ENCODE measurements around the gene SOX5.

Gene SOX5

GRCh38 chr12:23585156-23585781 is 364.2 kb downstream of the SOX5 start:
- DNase-seq, result peak in 1 of 2 experiments; percentile 9

- no peak for DNase-seq
Measured at GRCh38 chr12:23581913-23582312, 367.6 kb downstream of the SOX5 start.

DNA sequence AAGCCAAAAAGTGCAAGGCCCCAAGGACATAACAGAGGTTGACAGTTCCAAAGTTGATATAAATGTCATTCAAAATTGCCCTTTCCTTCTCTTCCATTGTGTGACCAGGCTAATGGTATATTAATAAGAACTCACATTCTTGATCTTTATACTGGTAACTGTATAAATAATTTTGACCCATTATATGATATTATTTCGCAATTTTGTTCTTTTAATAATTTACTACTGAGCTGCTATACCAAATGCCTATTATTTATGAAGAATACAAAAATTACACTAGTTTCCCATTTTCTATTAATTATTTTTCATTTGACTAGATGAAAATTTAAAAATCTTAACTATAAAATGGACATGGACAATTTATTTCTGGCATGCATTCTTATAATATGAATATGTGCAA is 370.2 kb downstream of the SOX5 start:
- no peak for DNase-seq

DNA sequence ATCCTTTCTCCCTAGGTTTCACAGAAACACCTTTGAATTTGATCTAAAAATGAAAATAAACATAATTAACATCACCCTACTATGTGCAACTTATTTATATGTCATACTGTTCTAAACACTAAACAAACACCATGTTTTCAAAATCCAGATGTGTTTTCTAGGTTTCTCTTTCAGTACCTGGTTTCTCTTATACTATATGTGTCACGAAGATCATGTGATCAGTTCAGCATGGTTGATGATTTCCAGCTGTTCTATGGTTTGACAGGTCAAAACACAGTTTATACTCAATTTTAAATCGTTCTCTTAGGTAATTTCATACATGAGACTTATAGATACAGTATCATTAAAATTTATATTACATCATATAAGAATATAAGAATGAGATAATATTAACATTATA is 373.1 kb downstream of the SOX5 start:
- no peak for DNase-seq

DNA sequence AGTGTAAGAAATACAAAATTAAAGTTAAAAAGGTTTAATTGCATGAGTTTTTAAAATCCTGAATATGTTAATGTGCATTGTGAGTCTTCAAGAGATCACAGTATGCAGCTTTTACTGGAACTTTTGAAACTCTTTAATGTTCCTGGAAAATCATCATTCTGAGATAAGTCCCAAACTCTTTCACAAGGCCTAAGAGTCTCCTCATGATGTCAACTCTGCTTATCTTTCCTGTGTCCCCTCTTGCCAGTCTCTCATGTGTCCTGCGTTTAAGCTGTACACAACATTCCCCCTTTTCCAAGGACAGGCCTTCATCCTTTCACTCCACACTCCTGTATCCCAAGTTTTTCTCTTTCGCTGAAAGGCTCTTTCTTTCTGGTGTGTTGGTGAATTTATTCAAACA is 380.1 kb downstream of the SOX5 start:
- no peak for DNase-seq

DNA sequence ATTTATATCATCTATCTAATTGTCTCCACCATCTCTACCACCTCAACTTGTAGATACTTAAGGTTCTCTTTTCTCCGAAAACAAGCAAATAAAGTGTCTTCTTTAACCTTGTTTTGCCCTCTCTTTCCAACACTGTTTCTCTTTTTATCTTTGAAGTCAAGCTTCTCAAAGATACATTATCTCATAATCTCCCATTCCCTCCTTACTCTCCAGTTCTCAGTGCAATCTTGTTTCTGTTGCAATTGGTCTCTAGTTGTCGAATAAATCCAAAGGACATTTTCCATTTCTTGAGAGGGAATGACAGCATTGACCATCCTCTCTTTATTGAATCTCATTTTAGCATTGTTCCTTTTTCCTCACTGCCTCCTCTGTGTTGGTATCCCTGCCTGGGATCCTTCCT is 383.3 kb downstream of the SOX5 start:
- DNase-seq, result no peak

GRCh38 chr12:23564451-23565152 is 384.9 kb downstream of the SOX5 start:
- no peak for DNase-seq

DNA sequence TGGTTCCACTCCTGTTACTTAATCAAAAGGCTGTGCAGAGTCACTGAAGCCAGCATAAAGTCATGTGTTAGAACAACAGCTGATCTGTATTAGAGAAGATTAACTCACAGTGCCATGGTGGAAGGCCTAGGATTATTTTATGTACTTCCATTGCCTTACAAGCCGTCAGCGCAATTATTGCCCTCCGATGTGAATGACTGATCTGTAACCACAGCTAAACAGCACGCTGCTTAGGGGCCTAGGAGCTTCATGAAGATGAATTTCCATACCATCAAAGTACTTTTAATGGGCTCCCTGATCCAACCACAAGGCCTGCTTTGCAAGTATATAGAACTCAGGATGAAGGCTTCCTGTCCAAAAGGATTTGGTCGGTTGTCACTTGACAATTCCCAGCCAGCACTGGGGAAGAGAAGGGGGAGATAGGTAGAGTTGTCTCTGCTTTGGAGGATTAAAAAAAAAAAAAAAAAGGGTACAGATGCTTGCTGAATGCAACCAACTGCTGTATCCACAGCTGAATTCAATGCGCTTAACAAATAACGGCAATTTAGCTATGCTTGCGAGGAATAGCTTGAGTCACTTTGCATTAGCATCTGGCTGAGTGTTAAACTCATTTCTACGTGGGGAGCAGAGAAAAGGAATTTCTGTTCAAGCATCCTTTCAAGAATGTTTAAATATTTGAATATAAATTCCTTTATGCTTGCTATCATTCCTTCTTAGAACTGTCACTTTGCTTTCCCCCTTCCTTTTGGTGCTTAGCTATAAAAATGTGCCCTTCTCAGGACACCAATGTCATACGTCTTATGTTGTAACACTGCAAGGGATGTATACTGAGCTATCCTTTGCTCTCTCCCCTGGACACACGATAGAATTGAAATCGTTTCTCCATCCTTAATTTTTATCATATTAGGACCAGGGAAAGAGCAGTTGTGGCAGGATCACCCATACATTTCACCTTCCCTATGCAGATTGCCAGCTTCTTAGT is 387.8 kb downstream of the SOX5 start:
- no peak for DNase-seq

DNA sequence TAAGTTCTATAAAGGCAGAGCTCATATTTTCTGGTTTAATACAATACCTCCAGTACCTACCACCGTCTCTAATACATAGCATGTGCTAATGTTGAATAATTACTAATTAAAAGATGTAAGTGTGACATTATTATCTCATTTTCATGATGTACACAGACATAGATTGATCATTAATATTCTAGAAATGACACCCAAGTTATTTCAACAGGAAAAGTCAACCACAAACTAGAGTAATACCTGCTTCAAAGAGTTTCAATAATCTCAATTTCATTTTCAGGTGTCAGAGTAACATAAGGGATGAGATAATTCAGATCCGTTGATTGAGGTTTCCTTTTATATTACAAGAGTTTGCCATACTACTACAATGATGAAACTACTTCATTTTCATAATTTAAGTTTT is 388.9 kb downstream of the SOX5 start:
- DNase-seq, result no peak

DNA sequence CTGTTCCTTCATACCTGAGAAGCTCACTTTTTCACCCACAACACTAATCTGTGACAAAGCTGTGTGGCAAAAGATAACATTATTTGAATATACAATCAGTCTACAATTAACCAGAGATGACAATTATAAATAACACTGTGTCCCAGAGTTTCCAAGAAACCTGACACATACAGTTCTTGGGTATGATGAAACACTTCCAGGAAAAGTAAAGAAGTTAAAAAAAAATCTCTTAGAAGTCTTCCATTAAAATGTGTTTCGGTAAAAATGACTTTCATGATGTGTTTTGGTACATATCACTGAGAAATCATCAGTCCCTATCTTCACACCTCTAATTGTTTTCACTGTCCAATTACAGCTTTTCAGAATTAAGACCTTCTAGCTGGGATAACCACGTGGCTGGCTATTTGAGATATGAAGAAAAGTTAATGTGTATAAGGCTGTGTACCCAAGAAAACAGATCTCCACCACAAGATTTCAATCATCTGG is 390.2 kb downstream of the SOX5 start:
- no peak for DNase-seq

DNA sequence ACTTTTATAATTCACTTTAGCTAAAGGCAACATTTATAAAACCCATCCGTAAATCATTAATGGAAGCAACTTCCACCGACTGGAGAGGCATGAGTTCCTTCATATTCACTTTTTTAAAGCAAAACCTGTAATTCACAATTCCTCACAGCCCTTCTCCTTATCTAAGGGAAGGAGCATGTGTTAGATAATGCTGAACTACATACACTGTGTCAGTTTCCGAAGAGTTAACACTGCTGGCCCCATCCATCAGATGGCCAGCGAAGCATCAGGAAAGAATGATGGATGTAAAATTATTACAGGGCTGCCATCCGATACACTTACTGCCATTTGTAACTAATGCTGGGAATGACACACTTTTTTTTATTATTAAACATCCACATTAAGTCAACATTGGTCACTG is 392.8 kb downstream of the SOX5 start:
- no peak for DNase-seq

- no peak for DNase-seq
Measured at GRCh38 chr12:23555825-23556207, 393.7 kb downstream of the SOX5 start.

- no peak for DNase-seq
Measured at GRCh38 chr12:23555180-23555824, 394.2 kb downstream of the SOX5 start.

- DNase-seq, result no peak
Measured at GRCh38 chr12:23552417-23552816, 397.1 kb downstream of the SOX5 start.

- no peak for DNase-seq
Measured at GRCh38 chr12:23550753-23551152, 398.7 kb downstream of the SOX5 start.

DNA sequence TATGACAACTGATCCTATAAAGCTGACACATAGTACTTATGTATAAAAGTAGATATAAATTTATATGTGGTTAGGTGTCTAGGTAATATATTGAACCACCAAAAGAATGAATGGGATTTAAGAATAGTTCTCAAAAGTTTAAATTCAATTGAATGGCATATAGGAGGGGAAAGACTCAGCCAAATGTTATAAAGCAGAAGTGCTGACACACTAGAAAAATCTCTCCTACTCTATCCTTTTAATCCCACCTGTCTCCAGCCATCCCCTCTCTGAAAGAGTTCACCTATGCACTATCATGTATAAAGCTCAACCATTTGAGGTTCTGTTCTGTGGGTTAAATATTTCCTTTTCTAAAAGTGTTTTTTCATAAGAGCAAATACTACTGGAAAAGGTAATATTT is 400.7 kb downstream of the SOX5 start:
- DNase-seq, result no peak

DNA sequence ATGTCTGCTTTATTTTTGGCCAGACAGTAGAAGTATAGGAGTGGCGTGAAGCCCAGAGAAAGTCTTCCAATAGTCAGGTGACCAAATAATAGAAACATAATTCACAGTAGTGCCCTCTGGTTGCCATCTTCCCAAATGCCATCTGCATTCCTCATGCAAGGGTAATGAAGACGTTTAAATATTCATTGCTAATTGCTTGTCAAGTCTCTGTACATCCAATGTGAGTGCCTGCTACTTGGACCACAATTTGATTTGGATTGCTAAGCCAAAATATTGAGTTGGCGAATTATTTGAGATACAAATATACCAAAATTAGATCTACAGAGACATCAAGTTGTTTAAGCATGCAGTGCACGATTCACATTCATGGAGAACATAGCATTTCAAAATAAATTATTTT is 402.7 kb downstream of the SOX5 start:
- no peak for DNase-seq

DNA sequence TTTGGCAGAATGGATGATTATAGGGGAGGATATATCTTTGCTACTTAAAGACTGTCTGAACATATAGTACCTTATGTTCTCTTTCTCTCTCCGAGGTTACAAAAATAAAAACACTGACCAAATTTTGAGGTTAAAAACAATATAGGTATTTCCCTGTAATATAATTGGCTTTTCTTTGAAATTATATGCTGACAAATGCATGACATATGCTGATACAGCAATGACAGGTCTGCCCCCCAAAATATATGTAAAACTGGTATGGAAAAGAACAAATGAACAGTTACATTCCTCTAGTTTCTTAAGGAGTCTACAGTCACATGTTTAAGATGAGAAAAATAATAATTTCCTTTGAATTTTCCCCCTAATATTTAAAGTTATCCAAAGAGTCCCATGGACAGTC is 405.7 kb downstream of the SOX5 start:
- no peak for DNase-seq

- no peak for DNase-seq
Measured at GRCh38 chr12:23542187-23542586, 407.3 kb downstream of the SOX5 start.

- no peak for DNase-seq
Measured at GRCh38 chr12:23540572-23540971, 408.9 kb downstream of the SOX5 start.

- no peak for DNase-seq
Measured at GRCh38 chr12:23536293-23536692, 413.2 kb downstream of the SOX5 start.

- no peak for DNase-seq
Measured at GRCh38 chr12:23535441-23535840, 414.0 kb downstream of the SOX5 start.

DNA sequence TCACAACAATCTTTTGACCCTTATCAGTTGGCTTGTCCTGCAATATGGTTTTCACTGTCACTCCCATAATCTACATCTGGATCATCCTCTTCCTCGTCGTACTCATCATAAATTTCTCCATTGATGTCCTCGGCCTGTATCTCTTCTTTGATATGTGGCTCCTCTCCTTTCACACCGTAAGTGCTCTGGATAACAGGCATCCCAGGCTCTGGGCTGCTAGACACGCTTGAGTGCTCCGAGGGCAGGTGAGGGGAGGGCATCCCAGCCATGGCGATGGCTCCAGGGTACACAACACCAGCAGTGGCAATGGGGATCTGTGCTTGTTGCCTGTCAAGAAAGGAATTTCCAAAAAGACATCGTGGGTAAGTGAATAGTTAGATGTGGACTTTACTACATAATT is 415.3 kb downstream of the SOX5 start:
- no peak for DNase-seq
